HG02759 (cell line): ENCODE data around the gene TTLL10.
"Not testable (repeated sequence)": the region's sequence is repeated elsewhere in the genome, so short reads cannot be mapped to it uniquely, and the experiment has no call there.

Experiments used
- ATAC-seq: cut with Tn5 transposase; IDR thresholded peaks from one replicate; pipeline ENCODE4 v1.9.1; 2021; ENCODE audit warnings: mild to moderate bottlenecking, moderate library complexity; ENCODE audit not compliant: unreplicated experiment

Gene TTLL10

GRCh38 chr1:1183833-1184775 is 10.4 kb downstream of the TTLL10 start:
- no peak for ATAC-seq

- no peak for ATAC-seq
Measured at GRCh38 chr1:1185101-1185765, 11.6 kb downstream of the TTLL10 start.

- no peak for ATAC-seq
Measured at GRCh38 chr1:1187938-1188337, 14.3 kb downstream of the TTLL10 start.

- no peak for ATAC-seq
Measured at GRCh38 chr1:1189111-1189510, 15.4 kb downstream of the TTLL10 start.

- no peak for ATAC-seq
Measured at GRCh38 chr1:1191734-1192133, 18.1 kb downstream of the TTLL10 start.

- ATAC-seq = no peak
Measured at GRCh38 chr1:1194723-1195122, 21.0 kb downstream of the TTLL10 start.

- ATAC-seq = not testable (repeated sequence)
Measured at GRCh38 chr1:1195726-1196125, 22.0 kb downstream of the TTLL10 start.

GRCh38 chr1:1196431-1197187 is 22.9 kb downstream of the TTLL10 start:
- no peak for ATAC-seq

- no peak for ATAC-seq
Measured at GRCh38 chr1:1197188-1197500, 23.5 kb downstream of the TTLL10 start.

- no peak for ATAC-seq
Measured at GRCh38 chr1:1197551-1198422, 24.1 kb downstream of the TTLL10 start.

GRCh38 chr1:1198423-1199140 is 24.9 kb downstream of the TTLL10 start:
- no peak for ATAC-seq

- ATAC-seq = no peak
Measured at GRCh38 chr1:1199141-1199960, 25.7 kb downstream of the TTLL10 start.

- ATAC-seq = no peak
Measured at GRCh38 chr1:1199961-1200875, 26.5 kb downstream of the TTLL10 start.

GRCh38 chr1:1200876-1201810 is 27.5 kb downstream of the TTLL10 start:
- peak; percentile 50 for ATAC-seq

GRCh38 chr1:1202831-1203560 is 29.3 kb downstream of the TTLL10 start:
- no peak for ATAC-seq
